GM12878 (cell line): ENCODE measurements around the gene ANKRD65. TPM values are rescaled to one million over a fixed set of nuclear protein-coding genes. Genes with fewer than 3 reads are reported as not detected.

ENCODE experiments used
- ATAC-seq: fragments of 200-7000 bp; cut with Tn5 transposase; 3 replicates; pipeline ENCODE4 v1.9.1; 2020; ENCODE audit warnings: mild to moderate bottlenecking, moderate library complexity
- BruUV-seq: library from RNA; stranded (reverse); fragments of 400-500 nt; replicated peaks from 2 replicates; lab custom pipeline; 2021; lab: Mats Ljungman, UMichigan
- CTCF ChIA-PET: fragments of 300-600 bp; sonication (Branson Sonifier 250); formaldehyde crosslinking; extraction: SDS; loops from one replicate; lab custom pipeline; 2021; ENCODE audit warnings: inconsistent platforms; lab: Yijun Ruan, JAX
- POLR2A ChIA-PET: fragments of 350-600 bp; formaldehyde crosslinking; extraction: SDS; loops from one replicate; lab custom pipeline; 2021; ENCODE audit warnings: inconsistent platforms; lab: Charles Lee
- RAD21 ChIA-PET: fragments of 300-600 bp; sonication (Branson Sonifier 250); formaldehyde crosslinking; loops from one replicate; lab custom pipeline; 2023; ENCODE audit warnings: antibody characterized with exemption; ENCODE audit not compliant: unreplicated experiment; lab: Charles Lee
- SMC1A ChIA-PET: fragments of 300-600 bp; sonication (Branson Sonifier 250); formaldehyde crosslinking; loops from one replicate; lab custom pipeline; 2023; ENCODE audit not compliant: unreplicated experiment, uncharacterized antibody; lab: Charles Lee
- DNase-seq: peaks from one replicate; pipeline ENCODE4 v3.0.0-alpha.2; 2011; ENCODE audit warnings: low read depth, low spot score
- FAIRE-seq: peaks from 3 replicates; lab custom pipeline; 2011; peaks lifted over from hg19 to GRCh38; lab: Jason Lieb, UNC
- H2AFZ ChIP-seq: 2 replicates; pipeline ENCODE4 v1.6.0; 2011; ENCODE audit warnings: low read depth, low read length, control low read depth; ENCODE audit not compliant: control insufficient read depth
- H3K27ac ChIP-seq: 2 replicates; pipeline ENCODE4 v1.5.1; 2011; ENCODE audit warnings: control low read depth; ENCODE audit not compliant: control insufficient read depth, insufficient read depth
- H3K27me3 ChIP-seq, 2 experiments: replicated peaks in 1 of 2; 2 replicates each; pipeline versions ENCODE4 v1.6.0 to v1.6.1; 2011; ENCODE audit warnings: low read length in 1 of 2; ENCODE audit not compliant: control insufficient read depth in 2 of 2, insufficient read depth in 2 of 2
- H3K36me3 ChIP-seq, 2 experiments: 2 replicates each; pipeline ENCODE4 v1.5.1; 2011; ENCODE audit warnings: low read length in 1 of 2; ENCODE audit not compliant: control insufficient read depth in 2 of 2, insufficient read depth in 2 of 2
- H3K4me1 ChIP-seq: 2 replicates; pipeline ENCODE4 v1.6.1; 2011; ENCODE audit warnings: mild to moderate bottlenecking, low read length, moderate library complexity, mixed read lengths; ENCODE audit not compliant: control insufficient read depth, insufficient read depth
- H3K4me2 ChIP-seq: 2 replicates; pipeline ENCODE4 v1.6.0; 2011; ENCODE audit warnings: control low read depth; ENCODE audit not compliant: control insufficient read depth, insufficient read depth
- H3K4me3 ChIP-seq: fragments of 200-600 bp; sonication (generic); 2 replicates; pipeline ENCODE4 v1.5.1; 2016
- H3K79me2 ChIP-seq: 2 replicates; pipeline ENCODE4 v1.6.0; 2011; ENCODE audit warnings: low read length; ENCODE audit not compliant: control insufficient read depth, insufficient read depth
- H3K9ac ChIP-seq: 2 replicates; pipeline ENCODE4 v1.8.0; 2011; ENCODE audit warnings: low read length, control low read depth, mixed read lengths; ENCODE audit not compliant: control insufficient read depth, insufficient read depth
- H3K9me3 ChIP-seq: replicated peaks from 3 replicates; pipeline ENCODE4 v1.5.1; 2011; ENCODE audit warnings: mild to moderate bottlenecking, low read length; ENCODE audit not compliant: control insufficient read depth, insufficient read depth
- H4K20me1 ChIP-seq: 2 replicates; pipeline ENCODE4 v1.6.0; 2011; ENCODE audit not compliant: control insufficient read depth, insufficient read depth
- BCL11A ChIP-seq: IDR thresholded peaks from 2 replicates; pipeline ENCODE4 v1.6.1; 2011; ENCODE audit warnings: low read depth, low read length
- CUX1 ChIP-seq: IDR thresholded peaks from 2 replicates; pipeline ENCODE4 v1.6.1; 2012; ENCODE audit warnings: improper control_type of control experiment, low read depth, low read length; ENCODE audit not compliant: insufficient replicate concordance
- ESRRA ChIP-seq: IDR thresholded peaks from 2 replicates; pipeline ENCODE4 v1.6.1; 2012; ENCODE audit warnings: mild to moderate bottlenecking, low read length, improper control_type of control experiment
- HDGF ChIP-seq: fragments of 450-650 bp; IDR thresholded peaks from 2 replicates; pipeline ENCODE4 v1.6.1; 2016; ENCODE audit warnings: antibody characterized with exemption
- HSF1 ChIP-seq: fragments of 150-350 bp; IDR thresholded peaks from 2 replicates; pipeline ENCODE4 v1.6.1; 2014; ENCODE audit warnings: mild to moderate bottlenecking, low read depth, low read length
- KLF5 ChIP-seq: fragments of 450-650 bp; IDR thresholded peaks from 2 replicates; pipeline ENCODE4 v1.6.1; 2014; ENCODE audit warnings: mild to moderate bottlenecking; ENCODE audit not compliant: partially characterized antibody
- PBX3 ChIP-seq: IDR thresholded peaks from 2 replicates; pipeline ENCODE4 v1.6.1; 2011; ENCODE audit warnings: mild to moderate bottlenecking, low read depth, low read length, moderate library complexity; ENCODE audit not compliant: insufficient replicate concordance
- RELB ChIP-seq: fragments of 450-650 bp; IDR thresholded peaks from 2 replicates; pipeline ENCODE4 v1.6.1; 2017; ENCODE audit warnings: low read depth, mild to moderate bottlenecking, moderate library complexity
- SPI1 ChIP-seq: IDR thresholded peaks from 2 replicates; pipeline ENCODE4 v1.6.1; 2011; ENCODE audit warnings: low read depth, mild to moderate bottlenecking, low read length, moderate library complexity, borderline replicate concordance; ENCODE audit not compliant: insufficient read depth
- TAF1 ChIP-seq: IDR thresholded peaks from 2 replicates; pipeline ENCODE4 v1.6.1; 2011; ENCODE audit warnings: mild to moderate bottlenecking, low read depth, low read length, borderline replicate concordance
- TCF7 ChIP-seq: IDR thresholded peaks from 2 replicates; pipeline ENCODE4 v1.6.1; 2014; ENCODE audit warnings: antibody characterized with exemption, borderline replicate concordance
- USF2 ChIP-seq: IDR thresholded peaks from 2 replicates; pipeline ENCODE4 v1.6.1; 2011; ENCODE audit warnings: low read depth, low read length, improper control_type of control experiment, borderline replicate concordance
- WGBS: methylation state at CpG from one replicate; pipeline ENCODE4 v1.1.6; 2016; ENCODE audit warnings: low lambda C conversion rate; ENCODE audit not compliant: insufficient replicate concordance, insufficient coverage; ENCODE audit errors: missing lambda C conversion rate; 5-methylcytosine and 5-hydroxymethylcytosine counted together
- in situ Hi-C: fragments of 300-500 bp; cut with MboI; formaldehyde crosslinking; loops from 9 replicates; pipeline ENCODE4 v1.14.3; 2018; ENCODE audit warnings: mixed read lengths
- intact Hi-C: fragments of 100-400 bp; cut with micrococcal nuclease; formaldehyde crosslinking; loops from one replicate; pipeline ENCODE4 v1.14.2; 2022; ENCODE audit not compliant: unreplicated experiment
- polyA plus RNA-seq, 11 experiments: library from polyadenylated mRNA; depleted of rRNA in 4 of 11; unstranded in 6 of 11; stranded (reverse) in 5 of 11; fragments of >200 nt; fragmentation: Nextera tagmentation in 4 of 11; fragmentation: Illumina TruSeq in 1 of 11; extraction: Ambion mirVana in 4 of 11; extraction: Trizol in 1 of 11; gene quantifications; 1 replicate in 1 of 11; 2 replicates in 10 of 11; pipeline versions ENCODE4 v1.2.1 to v1.2.3, GENCODE V29; 2011 to 2016; ENCODE audit warnings: inconsistent platforms in 2 of 11, missing spikeins in 2 of 11, low read depth in 1 of 11
- total RNA-seq, 4 experiments: library from RNA; depleted of rRNA in 3 of 4; stranded (reverse); fragments of >200 nt in 3 of 4; fragmentation: Illumina TruSeq in 1 of 4; extraction: Trizol in 1 of 4; gene quantifications; 2 replicates each; pipeline versions ENCODE4 v1.2.1 to v1.2.3, GENCODE V29; 2013 to 2021

ANKRD65 gene
- total and polyA plus RNA-seq, 10 of the 15 experiments (the other 5 are each of a cell fraction or from before 2014, with no cell fraction given) = 0.05 to 2.8 (median 0.37) TPM

GRCh38 chr1:1377540-1378205, 43.4 kb downstream of the ANKRD65 start:
- H2AFZ ChIP-seq = no peak overlapping the region
- peaks cover 3 to 11% of the 10 kb centered on the region in 2 experiments; a peak in 3 of 4 replicates for H3K36me3 ChIP-seq
- ChIA-PET SMC1A (no interaction called here), CTCF (interaction anchor here (0.6 to 1.0 kb wide), 5 partner anchors 10 to 63 kb away, joined by 3 read pairs; no protein-coding TSS in a partner anchor), POLR2A (interaction anchor here (1.9 kb wide), 1 partner anchor 11 kb away, joined by 8 read pairs; no protein-coding TSS in a partner anchor), RAD21 (interaction anchor here (0.6 kb wide), 1 partner anchor 527 kb away, joined by 3 read pairs; no protein-coding TSS in a partner anchor)
- H3K9ac ChIP-seq = no peak overlapping the region
- no peaks in the 10 kb centered on the region for H3K27me3 ChIP-seq
- H3K4me2 ChIP-seq = no peak overlapping the region
- H3K27ac ChIP-seq = no peak overlapping the region
- H3K9me3 ChIP-seq = no peaks in the 10 kb centered on the region
- intact Hi-C loops = loop anchor here (10.0 kb wide), 1 partner anchor 127 kb away; no protein-coding TSS in a partner anchor
- DNase-seq = no peak
- peaks cover 26% of the 10 kb centered on the region for H3K79me2 ChIP-seq
- peaks cover 12% of the 10 kb centered on the region for H3K4me1 ChIP-seq
- BruUV-seq = no TSS peak
- H3K4me3 ChIP-seq = no peak overlapping the region
- in situ Hi-C loops = no loop called here
- no peaks in the 10 kb centered on the region for H4K20me1 ChIP-seq
- TF ChIP-seq BCL11A (no peak), CUX1 (no peak), PBX3 (no peak), RELB (no peak), USF2 (no peak), HDGF (no peak), TCF7 (no peak), TAF1 (no peak), SPI1 (no peak), ESRRA (no peak), HSF1 (no peak), KLF5 (no peak)
- FAIRE-seq = no peak
- ATAC-seq = no peak
- 97% methylated on average over 16 of the region's 16 CpGs for WGBS
